22Rv1 (cell line): ENCODE measurements around the gene GRAPL.
"Not testable (repeated sequence)": the region's sequence is repeated elsewhere in the genome, so short reads cannot be mapped to it uniquely, and the experiment has no call there.

ENCODE experiments used
- H3K27ac ChIP-seq: fragments of 450-650 bp; 2 replicates; pipeline ENCODE4 v1.5.1; 2017
- TF ChIP-seq, protein P1 (sequence below): fragments of 450-650 bp; IDR thresholded peaks from 2 replicates; pipeline ENCODE4 v1.5.1; 2017; ENCODE audit warnings: mild to moderate bottlenecking

Gene GRAPL

DNA sequence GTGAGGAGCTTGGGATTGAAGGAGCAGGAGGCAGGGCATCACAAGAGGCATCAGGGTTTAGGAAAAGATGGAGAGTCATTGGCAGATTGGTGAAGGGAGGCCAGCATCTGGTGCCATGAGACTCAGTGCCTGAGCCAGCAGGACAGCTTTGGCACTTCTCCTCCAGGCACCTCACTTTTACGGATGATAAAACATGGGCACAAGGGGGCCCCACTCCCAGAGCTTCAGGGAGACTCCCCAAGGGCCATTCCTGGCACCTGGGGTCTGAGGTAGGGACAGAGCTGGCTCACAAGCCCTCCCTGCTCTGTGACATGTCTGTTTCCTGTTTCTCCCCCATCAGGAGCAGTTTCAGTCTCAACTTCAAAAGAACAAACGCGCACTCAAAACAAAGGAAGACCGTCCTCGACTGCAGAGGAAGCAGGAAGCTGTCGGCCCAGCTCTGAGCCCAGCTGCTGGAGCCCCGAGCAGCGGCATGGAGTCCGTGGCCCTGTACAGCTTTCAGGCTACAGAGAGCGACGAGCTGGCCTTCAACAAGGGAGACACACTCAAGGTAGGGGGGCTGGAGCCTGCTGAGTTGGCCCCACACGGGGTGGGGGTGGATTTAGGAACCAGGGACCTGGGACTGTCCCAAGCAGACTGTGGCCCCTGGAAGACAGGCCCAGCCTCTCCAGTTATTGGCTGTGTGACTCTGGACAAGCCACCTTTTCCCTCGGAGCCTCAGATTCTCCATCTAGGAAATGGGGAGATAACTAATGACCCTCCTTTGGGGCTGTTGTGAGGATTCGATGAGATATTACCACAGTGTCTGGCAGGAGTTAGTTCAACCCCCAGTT lies at the start of gene GRAPL:
Gene GRAPL (plus strand): TSS at position 442 of the 833 bp plus-strand sequence. CDS start 31 bp downstream, at position 473.
- H3K27ac ChIP-seq: not testable (repeated sequence)

DNA sequence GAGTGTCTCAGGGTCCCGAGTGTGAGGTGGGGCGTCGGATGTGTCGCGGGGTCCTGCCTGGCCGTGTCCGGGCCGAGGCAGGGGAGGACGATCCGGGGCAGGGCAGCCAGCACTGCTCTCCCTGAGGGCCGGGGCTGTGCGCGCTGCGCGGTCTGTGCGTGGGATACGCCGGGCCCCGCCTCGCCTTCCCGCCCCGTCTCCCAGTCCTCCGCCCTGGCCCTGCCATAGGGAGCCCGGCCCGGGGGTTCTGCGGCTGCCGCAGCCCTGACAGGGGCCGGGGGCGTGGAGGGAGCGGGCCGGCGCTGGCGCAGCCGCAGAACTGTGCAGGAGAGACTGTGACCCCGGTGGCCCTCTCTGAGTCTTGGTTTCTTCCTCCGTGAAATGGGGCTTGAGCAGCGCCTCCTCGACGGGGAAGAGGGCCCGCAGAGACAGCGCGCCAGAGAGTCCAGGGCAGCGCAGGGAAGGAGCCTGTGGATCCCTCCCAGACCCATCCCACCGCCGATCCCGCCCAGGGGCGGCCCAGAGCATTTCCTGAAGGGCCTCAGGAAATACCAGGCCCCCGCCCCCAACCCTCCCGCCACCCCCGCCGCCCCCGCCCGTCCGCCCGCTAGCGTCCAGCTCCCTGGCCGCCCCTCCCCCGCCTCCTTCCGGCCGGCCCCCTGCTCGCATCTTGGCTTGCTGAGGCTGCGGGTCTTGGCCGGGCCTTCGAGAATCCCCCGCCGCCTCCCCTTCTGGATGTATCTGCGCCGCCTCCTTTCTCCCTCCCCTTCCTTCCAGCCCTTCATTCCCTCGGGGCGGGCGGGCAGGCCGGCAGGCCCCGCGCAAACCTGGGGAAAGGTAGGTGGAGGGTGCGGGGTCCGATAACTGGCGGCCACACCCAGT lies 38.3 kb upstream of the GRAPL start:
- not testable (repeated sequence) for H3K27ac ChIP-seq

DNA sequence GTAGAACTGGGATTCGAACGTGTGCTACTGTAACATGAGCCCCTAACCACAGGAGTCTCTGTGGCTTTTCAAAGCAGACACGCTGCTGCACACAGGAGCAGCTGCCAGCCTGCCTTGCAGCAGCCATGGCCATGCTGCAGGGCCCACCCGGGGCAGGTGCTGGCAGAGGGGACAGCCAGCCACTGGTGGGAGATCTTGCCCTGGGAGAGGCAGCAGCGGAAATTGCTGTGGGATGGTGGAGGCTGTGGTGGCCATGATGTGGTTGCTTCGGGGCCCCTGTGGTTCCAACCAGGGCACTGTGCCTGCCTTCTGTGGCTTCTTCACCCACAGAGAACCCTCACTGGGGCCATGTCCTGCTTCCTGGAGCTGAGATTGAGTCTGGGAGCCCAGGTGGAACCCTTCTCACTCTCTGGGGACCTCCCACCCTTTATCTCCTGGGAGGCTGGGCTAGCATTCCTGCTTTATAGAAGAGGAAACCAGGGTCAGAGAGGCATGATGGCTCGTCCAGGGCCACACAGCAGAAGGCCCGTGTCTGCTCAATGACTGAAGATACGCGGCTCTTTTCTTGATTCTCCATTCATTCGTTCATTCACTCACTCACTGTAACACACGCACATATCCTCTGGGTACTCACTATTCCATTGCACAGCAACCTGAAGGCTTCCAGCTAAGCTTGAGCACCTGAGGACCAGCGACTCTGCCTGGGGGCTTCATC lies 37.2 kb upstream of the GRAPL start:
- not testable (repeated sequence) for H3K27ac ChIP-seq

DNA sequence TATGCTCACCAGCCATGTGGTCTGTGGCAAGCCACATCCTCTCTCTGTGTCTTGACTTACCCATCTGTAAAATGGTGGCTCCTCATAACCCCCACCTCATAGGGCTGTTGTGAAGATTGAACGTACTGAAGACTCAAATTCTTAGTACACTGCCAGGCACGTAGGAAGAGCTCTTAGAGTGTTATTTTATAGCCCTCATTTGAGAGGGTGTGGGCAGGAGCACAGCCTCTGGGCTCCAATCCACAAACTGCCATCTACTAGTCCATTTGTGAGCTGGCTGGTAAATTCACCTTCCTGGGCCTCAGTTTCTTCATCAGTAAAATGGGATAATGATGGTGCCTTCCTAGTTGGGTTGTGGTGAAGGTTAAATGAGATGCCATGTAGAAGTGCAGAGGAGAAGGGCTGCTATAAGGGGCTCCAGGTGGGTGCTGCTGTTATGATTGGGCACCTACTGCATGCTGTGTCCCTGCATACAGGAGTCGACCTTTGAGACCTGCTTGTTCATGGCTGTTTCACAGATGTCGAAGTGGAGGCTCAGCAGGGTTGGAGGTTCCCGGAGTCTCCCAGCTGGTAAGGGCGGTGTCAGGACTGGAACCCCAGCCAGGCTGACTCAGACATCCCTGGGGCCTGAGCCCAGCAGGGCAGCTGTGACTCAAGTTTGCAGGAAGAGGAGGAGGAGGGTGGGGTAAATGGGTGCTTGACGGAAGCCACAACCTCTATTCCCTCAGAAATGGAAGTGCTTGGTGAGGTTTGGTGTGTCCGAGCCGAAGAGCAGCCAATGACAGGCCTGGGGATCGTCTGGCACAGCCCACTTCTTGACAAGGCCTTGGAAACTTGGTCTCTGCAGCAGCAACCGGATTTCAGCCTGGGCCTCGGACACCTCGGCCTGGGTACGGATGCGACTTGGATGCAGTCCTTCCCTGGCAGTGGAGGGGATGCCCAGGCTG lies 34.4 kb upstream of the GRAPL start:
- not testable (repeated sequence) for H3K27ac ChIP-seq

DNA sequence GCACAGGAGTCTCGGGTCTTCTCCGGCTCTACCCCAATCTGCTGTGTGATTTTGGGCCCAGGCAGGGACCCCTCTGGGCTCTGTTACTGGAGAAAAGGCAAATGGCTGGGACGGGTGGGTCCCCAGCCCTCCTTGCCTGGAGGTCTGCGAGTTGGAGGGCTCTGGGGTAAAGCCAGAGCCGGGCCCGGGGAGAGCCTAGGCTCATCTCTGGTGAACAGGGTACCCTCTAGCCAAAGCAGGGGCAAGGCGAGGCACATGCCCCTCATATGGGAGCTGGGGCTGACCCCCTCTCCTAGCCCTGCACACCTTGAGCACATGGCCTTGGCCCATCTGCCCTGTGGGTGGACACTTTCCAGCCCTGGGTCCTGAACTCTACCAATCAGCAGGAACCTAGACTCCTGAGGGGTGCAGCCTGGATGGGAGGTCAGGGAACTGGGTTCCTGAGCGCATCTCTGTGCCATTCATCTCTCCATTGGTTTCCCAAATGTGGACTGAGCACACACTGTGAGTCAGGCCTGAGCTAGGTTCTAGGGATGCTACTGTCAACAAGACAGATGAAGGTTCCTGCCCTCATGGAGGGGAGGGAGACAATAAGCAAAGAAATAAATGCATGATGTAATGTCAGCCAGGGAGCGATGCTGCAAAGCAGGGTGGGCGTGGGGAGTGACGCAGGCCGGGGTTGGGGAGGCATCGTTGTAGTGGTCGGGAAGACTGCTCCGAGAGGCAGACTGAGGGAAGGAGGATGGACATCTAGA lies 33.5 kb upstream of the GRAPL start:
- not testable (repeated sequence) for H3K27ac ChIP-seq

DNA sequence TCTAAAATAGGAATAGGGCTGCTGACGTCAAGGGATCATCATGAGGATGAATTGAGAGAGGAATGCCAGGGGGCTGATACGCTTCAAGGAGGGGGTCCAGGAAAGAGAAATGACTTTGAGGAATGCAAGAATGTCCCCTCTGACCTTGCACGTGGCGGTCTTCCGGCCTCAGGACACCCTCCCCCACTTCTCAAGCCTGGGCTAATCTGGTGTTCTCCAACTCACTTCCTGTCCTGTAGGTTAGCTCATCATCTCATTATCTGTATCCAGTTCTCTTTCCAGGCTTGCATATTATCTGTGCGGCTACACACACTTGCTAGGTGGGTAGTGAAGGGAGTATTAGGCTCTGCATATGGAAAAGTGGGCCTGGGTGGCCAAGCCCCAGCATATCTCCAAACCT lies 18.9 kb upstream of the GRAPL start:
- not testable (repeated sequence) for H3K27ac ChIP-seq

DNA sequence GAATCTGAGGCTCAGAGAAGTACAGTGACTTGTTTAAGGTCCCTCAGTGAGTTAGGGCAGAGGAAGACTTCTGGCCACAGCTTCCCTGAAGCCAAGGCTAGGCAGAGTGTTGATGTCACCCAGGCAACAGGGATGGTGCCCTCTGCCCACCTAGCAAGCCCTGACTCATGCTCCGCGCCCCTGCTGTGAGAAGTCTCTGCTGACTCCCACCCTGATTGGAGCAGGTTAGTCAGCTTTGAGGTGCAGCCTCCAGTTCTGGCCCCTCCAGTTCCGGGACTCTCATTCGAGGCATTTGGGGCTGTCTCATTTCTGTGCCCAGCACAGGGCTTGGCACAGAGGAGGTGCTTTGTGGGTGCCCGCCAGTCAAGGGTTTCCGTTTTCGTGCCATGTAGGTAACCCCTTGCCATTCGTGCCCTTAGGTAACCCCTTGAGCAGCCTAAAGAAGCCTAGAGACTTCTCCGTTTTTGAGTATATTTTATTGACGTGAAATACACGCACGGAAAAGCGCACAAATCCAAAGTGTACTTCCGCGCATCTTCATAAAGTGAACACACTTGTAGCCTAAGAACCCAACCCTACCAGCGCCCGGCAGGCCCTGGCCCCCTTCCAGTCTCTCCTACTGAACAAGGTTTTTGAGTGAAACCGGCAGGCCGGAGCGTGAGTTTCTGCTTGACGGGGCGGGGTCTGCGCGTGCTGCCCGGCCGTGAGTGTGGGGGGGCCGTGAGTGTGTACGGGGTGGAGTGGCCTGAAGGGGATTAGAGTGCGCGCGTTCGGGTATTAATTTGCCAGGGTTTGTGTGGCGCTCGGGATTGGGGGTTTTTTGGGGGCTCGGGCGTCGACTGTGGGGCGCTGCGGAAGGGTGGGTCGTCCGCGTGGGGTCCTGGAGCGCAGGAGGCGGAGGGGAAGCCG lies 16.9 kb upstream of the GRAPL start:
- peak overlapping the region; percentile 92 for H3K27ac ChIP-seq

DNA sequence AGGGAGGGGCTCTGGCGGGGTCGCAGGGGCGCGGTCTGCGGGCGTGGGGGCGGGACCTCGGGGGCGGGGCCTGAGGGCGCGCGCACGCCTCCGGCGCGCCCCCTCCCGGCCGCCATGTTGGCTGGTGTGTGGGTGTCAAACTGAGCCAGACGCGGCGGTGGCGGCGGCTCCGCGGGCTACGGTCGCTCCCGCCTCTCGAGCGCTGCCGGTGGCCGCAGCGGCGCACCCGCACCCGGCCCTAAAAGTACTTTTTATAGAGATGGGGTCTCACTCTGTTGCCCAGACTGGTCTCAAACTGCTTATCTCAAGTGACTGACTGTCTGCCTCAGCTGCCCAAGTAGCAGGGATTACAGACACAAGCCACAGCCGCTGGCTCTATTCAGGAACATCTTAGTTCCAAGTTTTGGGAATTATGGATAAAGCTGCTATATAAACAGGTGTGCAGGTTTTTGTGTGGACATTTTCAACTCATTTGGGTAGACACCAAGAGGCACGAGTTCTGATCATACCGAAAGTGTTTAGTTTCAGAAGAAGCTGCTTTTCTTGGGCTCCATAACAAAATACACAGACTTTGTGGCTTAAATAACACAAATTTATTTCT lies 16.2 kb upstream of the GRAPL start:
- H3K27ac ChIP-seq: peak overlapping the region; percentile 92
- TF ChIP-seq, protein P1, sequence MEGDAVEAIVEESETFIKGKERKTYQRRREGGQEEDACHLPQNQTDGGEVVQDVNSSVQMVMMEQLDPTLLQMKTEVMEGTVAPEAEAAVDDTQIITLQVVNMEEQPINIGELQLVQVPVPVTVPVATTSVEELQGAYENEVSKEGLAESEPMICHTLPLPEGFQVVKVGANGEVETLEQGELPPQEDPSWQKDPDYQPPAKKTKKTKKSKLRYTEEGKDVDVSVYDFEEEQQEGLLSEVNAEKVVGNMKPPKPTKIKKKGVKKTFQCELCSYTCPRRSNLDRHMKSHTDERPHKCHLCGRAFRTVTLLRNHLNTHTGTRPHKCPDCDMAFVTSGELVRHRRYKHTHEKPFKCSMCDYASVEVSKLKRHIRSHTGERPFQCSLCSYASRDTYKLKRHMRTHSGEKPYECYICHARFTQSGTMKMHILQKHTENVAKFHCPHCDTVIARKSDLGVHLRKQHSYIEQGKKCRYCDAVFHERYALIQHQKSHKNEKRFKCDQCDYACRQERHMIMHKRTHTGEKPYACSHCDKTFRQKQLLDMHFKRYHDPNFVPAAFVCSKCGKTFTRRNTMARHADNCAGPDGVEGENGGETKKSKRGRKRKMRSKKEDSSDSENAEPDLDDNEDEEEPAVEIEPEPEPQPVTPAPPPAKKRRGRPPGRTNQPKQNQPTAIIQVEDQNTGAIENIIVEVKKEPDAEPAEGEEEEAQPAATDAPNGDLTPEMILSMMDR: peak; percentile 69

DNA sequence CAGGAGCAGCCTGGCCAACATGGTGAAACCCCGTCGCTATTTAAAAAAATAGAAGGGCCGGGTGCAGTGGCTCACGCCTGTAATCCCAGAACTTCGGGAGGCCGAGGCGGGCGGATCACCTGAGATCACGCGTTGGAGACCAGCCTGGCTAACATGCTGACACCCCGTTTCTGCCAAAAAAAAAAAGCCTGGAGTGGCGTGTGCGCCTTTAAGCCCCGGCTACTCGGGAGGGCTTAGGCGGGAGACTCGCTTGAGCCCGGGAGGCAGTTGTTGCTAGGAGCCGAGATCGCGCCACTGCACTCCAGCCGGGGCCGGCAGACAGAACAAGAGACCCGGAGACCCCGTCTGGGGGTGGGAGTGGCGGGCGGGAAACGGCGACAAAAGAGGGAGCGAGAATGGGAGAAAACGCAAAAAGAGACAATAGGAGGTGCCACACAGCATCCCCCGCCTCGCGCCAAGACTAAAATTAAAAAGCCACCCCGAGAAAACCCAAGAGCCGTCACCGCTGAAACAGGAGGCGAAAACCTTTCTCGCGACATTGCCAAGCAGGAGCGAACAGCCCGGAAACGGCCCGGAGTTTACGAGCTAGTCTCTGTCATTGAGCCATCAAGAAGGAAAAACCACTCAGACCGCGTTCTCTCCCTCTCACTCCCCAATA lies 15.5 kb upstream of the GRAPL start:
- peak overlapping the region; percentile 92 for H3K27ac ChIP-seq

DNA sequence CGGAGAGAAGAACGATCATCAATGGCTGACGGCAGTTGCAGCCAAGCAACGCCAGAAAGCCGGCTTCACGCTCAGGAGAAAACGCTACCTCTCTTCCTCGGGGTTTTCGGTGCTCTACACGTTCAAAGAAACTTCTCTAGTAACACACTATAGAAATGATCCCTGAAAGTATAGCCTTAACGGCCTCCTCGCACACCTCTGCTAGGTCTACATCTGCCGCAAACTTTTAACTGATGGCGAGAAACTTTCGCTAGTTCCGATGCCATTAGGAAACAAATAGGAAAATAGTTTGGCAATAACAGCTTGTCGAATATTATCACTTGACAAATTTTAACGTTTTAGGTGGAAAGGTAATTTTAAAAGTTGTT lies 14.9 kb upstream of the GRAPL start:
- H3K27ac ChIP-seq: peak overlapping the region; percentile 92; the same call in 1 of the 2 replicates

DNA sequence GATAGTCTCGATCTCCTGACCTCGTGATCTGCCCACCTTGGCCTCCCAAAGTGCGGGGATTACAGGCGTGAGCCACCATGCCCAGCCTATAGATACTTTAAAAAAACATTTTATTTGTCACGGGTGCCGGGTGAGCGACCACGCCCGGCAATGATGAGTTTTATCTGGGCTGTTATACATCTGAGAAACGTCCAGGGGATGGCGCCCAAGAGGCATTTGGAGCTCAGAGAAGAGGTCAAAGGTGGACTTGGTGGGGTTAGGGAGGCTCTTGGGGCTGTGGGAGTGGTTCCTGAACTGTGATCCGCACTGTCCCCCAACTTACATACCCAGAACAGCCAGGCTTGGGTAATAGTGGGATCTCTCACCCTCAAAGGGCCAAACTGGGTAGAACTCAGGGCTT lies 8.7 kb upstream of the GRAPL start:
- H3K27ac ChIP-seq: not testable (repeated sequence)

DNA sequence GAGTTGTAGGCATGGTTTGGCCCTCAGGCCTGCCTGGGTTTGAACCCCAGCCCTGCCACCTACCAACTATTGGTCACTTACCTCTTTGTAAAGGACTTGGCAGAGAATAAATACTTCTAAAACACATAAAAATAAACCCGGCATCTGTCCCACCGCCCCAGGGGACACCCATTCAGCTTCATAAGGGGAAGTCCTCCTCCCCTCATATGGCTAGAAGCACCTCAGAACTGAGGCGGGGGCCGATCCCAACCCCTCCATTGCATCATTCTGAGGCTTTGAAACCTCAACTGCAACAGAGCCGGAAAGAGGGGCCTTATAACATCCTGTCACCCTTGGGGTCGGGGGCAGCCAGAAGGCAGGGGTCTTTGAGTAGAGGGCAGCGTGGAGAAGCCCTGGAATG lies 2.1 kb upstream of the GRAPL start:
- not testable (repeated sequence) for H3K27ac ChIP-seq

DNA sequence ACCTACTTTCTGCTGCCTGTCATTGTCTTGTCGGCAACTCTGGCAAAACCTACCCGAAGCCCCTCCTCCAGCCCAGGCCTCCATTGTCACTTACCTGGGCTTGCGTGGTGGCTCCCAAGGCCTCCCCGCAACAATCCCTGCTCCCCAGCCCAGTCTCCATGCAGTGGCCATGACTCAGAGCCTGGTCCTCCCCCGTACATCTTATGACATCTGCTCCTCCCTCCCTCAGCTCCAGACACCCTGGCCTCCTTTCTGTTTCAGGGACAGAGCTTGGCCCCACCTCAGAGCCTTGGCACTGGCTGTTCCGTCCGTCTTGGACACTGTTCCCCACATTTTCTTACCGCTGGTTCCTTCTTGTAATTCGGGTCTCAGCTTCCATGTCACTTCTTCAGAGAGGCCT lies 2.1 kb downstream of the GRAPL start:
- H3K27ac ChIP-seq: not testable (repeated sequence)

DNA sequence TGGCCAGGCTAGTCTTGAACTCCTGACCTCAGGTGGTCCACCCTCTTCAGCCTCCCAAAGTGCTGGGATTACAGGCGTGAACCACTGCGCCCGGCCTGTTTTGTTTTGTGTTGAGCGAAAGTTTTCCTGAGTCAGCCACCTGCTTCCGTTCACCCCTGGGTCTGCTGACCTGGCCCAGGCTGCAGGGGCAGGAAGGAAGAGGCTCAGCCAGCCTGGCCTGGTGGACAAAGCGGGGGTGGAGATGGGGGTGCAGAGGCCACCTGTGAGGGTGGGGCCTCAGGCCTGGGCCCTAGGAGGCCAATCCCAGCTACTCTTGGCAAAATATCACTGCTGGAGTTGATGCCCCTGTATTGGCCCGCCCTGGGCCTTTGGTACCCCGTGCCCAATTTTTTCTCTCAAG lies 3.7 kb downstream of the GRAPL start:
- not testable (repeated sequence) for H3K27ac ChIP-seq

DNA sequence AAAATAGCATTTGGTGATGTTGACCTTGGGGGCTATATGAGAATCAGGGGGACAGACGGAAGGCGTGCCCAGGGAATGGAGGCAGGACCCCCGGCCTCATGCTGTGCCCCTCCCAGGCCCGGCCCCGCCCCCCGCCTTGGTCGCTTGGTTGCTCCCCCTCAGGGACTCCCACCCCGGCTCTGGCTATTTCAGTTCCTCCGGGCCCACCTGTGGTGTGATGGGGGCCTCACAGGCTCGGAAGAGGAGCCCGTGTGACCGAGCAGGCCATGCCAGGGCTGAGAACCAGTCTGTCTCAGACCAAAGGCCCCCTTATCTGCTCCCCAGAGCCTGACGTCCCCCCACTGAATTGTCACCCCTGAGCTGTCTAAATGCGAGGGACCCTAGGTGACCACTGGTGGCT lies 4.4 kb downstream of the GRAPL start:
- not testable (repeated sequence) for H3K27ac ChIP-seq

DNA sequence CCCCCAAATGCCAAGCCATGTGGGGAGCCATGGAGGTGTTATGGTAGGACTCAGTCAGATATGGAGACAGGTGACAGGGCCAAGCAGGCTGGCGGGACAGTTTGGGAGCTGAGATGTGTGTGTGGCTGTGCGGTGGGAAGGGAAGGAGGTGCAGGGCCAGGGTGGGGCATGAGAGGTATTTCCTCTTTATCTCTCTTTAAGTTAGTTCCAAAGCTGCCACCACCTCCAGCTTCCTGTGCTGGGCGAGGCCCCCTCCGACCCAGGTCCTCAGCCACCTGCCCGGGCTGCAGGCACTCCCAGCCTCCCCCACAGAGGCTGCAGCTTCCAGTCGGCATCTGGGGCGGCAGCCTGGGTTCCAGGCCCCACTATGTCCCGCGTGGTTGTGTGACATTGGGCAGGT lies 6.4 kb downstream of the GRAPL start:
- not testable (repeated sequence) for H3K27ac ChIP-seq

DNA sequence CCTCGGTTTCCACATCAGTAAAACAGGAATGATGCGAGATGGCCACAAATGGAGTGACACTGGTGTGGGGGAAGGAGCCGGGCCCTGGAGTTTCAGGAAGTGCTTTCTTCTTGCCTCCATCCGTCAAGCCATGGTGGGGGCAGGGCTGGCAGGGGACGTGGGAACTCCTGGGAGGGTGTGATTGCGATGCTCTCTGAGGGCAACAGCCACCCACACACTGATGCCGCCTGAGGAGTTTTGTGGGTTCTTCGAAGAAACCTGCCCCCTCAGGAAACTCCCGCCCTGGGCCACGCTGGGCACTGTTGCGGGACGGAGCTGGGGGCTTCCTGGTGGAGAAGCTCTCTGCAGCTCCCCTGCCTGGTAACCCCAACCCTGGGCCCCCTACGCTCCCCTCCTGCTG lies 8.0 kb downstream of the GRAPL start:
- not testable (repeated sequence) for H3K27ac ChIP-seq
